GM12878 (cell line): ENCODE results near the gene RIOX2. TPM values are rescaled to one million over a fixed set of nuclear protein-coding genes. Genes with fewer than 3 reads are reported as not detected.

ENCODE experiments used
- ATAC-seq: fragments of 200-7000 bp; cut with Tn5 transposase; 3 replicates; pipeline ENCODE4 v1.9.1; 2020; ENCODE audit warnings: mild to moderate bottlenecking, moderate library complexity
- BruUV-seq: library from RNA; stranded (reverse); fragments of 400-500 nt; replicated peaks from 2 replicates; lab custom pipeline; 2021; lab: Mats Ljungman, UMichigan
- CTCF ChIA-PET: fragments of 300-600 bp; sonication (Branson Sonifier 250); formaldehyde crosslinking; extraction: SDS; loops from one replicate; lab custom pipeline; 2021; ENCODE audit warnings: inconsistent platforms; lab: Yijun Ruan, JAX
- POLR2A ChIA-PET: fragments of 350-600 bp; formaldehyde crosslinking; extraction: SDS; loops from one replicate; lab custom pipeline; 2021; ENCODE audit warnings: inconsistent platforms; lab: Charles Lee
- RAD21 ChIA-PET: fragments of 300-600 bp; sonication (Branson Sonifier 250); formaldehyde crosslinking; loops from one replicate; lab custom pipeline; 2023; ENCODE audit warnings: antibody characterized with exemption; ENCODE audit not compliant: unreplicated experiment; lab: Charles Lee
- SMC1A ChIA-PET: fragments of 300-600 bp; sonication (Branson Sonifier 250); formaldehyde crosslinking; loops from one replicate; lab custom pipeline; 2023; ENCODE audit not compliant: unreplicated experiment, uncharacterized antibody; lab: Charles Lee
- DNase-seq: peaks from one replicate; pipeline ENCODE4 v3.0.0-alpha.2; 2011; ENCODE audit warnings: low read depth, low spot score
- FAIRE-seq: peaks from 3 replicates; lab custom pipeline; 2011; peaks lifted over from hg19 to GRCh38; lab: Jason Lieb, UNC
- H2AFZ ChIP-seq: 2 replicates; pipeline ENCODE4 v1.6.0; 2011; ENCODE audit warnings: low read depth, low read length, control low read depth; ENCODE audit not compliant: control insufficient read depth
- H3K27ac ChIP-seq: 2 replicates; pipeline ENCODE4 v1.5.1; 2011; ENCODE audit warnings: control low read depth; ENCODE audit not compliant: control insufficient read depth, insufficient read depth
- H3K27me3 ChIP-seq, 2 experiments: replicated peaks in 1 of 2; 2 replicates each; pipeline versions ENCODE4 v1.6.0 to v1.6.1; 2011; ENCODE audit warnings: low read length in 1 of 2; ENCODE audit not compliant: control insufficient read depth in 2 of 2, insufficient read depth in 2 of 2
- H3K36me3 ChIP-seq, 2 experiments: 2 replicates each; pipeline ENCODE4 v1.5.1; 2011; ENCODE audit warnings: low read length in 1 of 2; ENCODE audit not compliant: control insufficient read depth in 2 of 2, insufficient read depth in 2 of 2
- H3K4me1 ChIP-seq: 2 replicates; pipeline ENCODE4 v1.6.1; 2011; ENCODE audit warnings: mild to moderate bottlenecking, low read length, moderate library complexity, mixed read lengths; ENCODE audit not compliant: control insufficient read depth, insufficient read depth
- H3K4me2 ChIP-seq: 2 replicates; pipeline ENCODE4 v1.6.0; 2011; ENCODE audit warnings: control low read depth; ENCODE audit not compliant: control insufficient read depth, insufficient read depth
- H3K4me3 ChIP-seq: fragments of 200-600 bp; sonication (generic); 2 replicates; pipeline ENCODE4 v1.5.1; 2016
- H3K79me2 ChIP-seq: 2 replicates; pipeline ENCODE4 v1.6.0; 2011; ENCODE audit warnings: low read length; ENCODE audit not compliant: control insufficient read depth, insufficient read depth
- H3K9ac ChIP-seq: 2 replicates; pipeline ENCODE4 v1.8.0; 2011; ENCODE audit warnings: low read length, control low read depth, mixed read lengths; ENCODE audit not compliant: control insufficient read depth, insufficient read depth
- H3K9me3 ChIP-seq: replicated peaks from 3 replicates; pipeline ENCODE4 v1.5.1; 2011; ENCODE audit warnings: mild to moderate bottlenecking, low read length; ENCODE audit not compliant: control insufficient read depth, insufficient read depth
- H4K20me1 ChIP-seq: 2 replicates; pipeline ENCODE4 v1.6.0; 2011; ENCODE audit not compliant: control insufficient read depth, insufficient read depth
- CBFB ChIP-seq: IDR thresholded peaks from 2 replicates; pipeline ENCODE4 v1.6.1; 2016; ENCODE audit warnings: antibody characterized with exemption, low read depth
- CBX3 ChIP-seq: fragments of 200-600 bp; sonication (generic); IDR thresholded peaks from 2 replicates; pipeline ENCODE4 v1.6.1; 2016; ENCODE audit warnings: low read depth, borderline replicate concordance
- FOXM1 ChIP-seq: IDR thresholded peaks from 2 replicates; pipeline ENCODE4 v1.6.1; 2012; ENCODE audit warnings: low read depth, mild to moderate bottlenecking, inconsistent platforms, low read length, moderate library complexity
- HDAC6 ChIP-seq: fragments of 200-600 bp; sonication (generic); IDR thresholded peaks from one replicate; pipeline ENCODE4 v1.8.0; 2017; ENCODE audit warnings: antibody characterized with exemption; ENCODE audit not compliant: unreplicated experiment
- IKZF1 ChIP-seq: fragments of 450-650 bp; conservative IDR thresholded peaks from 2 replicates; pipeline ENCODE4 v1.6.1; 2017; ENCODE audit warnings: antibody characterized with exemption, mild to moderate bottlenecking
- IKZF2 ChIP-seq, 2 experiments: fragments of 450-650 bp; IDR thresholded peaks; 2 replicates each; pipeline ENCODE4 v1.6.1; 2017; ENCODE audit warnings: mild to moderate bottlenecking in 2 of 2, moderate library complexity in 2 of 2
- IRF3 ChIP-seq: fragments of 450-650 bp; IDR thresholded peaks from 2 replicates; pipeline ENCODE4 v1.6.1; 2014; ENCODE audit warnings: mild to moderate bottlenecking
- IRF5 ChIP-seq: fragments of 450-650 bp; IDR thresholded peaks from 2 replicates; pipeline ENCODE4 v1.6.1; 2017; ENCODE audit warnings: borderline replicate concordance
- JUND ChIP-seq: IDR thresholded peaks from 2 replicates; pipeline ENCODE4 v1.6.1; 2012; ENCODE audit warnings: low read depth, mild to moderate bottlenecking, low read length, improper control_type of control experiment, moderate library complexity
- MTA3 ChIP-seq: IDR thresholded peaks from 2 replicates; pipeline ENCODE4 v1.6.1; 2012; ENCODE audit warnings: low read length, inconsistent platforms, borderline replicate concordance
- NR2F1 ChIP-seq: fragments of 450-650 bp; conservative IDR thresholded peaks from 2 replicates; pipeline ENCODE4 v1.6.1; 2017; ENCODE audit warnings: mild to moderate bottlenecking
- RAD51 ChIP-seq: fragments of 450-650 bp; IDR thresholded peaks from 2 replicates; pipeline ENCODE4 v1.6.1; 2016; ENCODE audit warnings: moderate library complexity, mild to moderate bottlenecking, inconsistent platforms
- RELA ChIP-seq: fragments of 450-650 bp; IDR thresholded peaks from 2 replicates; pipeline ENCODE4 v1.8.0; 2014; ENCODE audit warnings: borderline replicate concordance; ENCODE audit not compliant: partially characterized antibody
- TBL1XR1 ChIP-seq: IDR thresholded peaks from 2 replicates; pipeline ENCODE4 v1.6.1; 2012; ENCODE audit warnings: low read depth, low read length, improper control_type of control experiment
- YBX1 ChIP-seq: fragments of 450-650 bp; IDR thresholded peaks from 2 replicates; pipeline ENCODE4 v1.6.1; 2016; ENCODE audit warnings: antibody characterized with exemption
- YY1 ChIP-seq: IDR thresholded peaks from 2 replicates; pipeline ENCODE4 v1.6.1; 2011; ENCODE audit warnings: low read depth, mild to moderate bottlenecking, low read length
- WGBS: methylation state at CpG from one replicate; pipeline ENCODE4 v1.1.6; 2016; ENCODE audit warnings: low lambda C conversion rate; ENCODE audit not compliant: insufficient replicate concordance, insufficient coverage; ENCODE audit errors: missing lambda C conversion rate; 5-methylcytosine and 5-hydroxymethylcytosine counted together
- in situ Hi-C: fragments of 300-500 bp; cut with MboI; formaldehyde crosslinking; loops from 9 replicates; pipeline ENCODE4 v1.14.3; 2018; ENCODE audit warnings: mixed read lengths
- intact Hi-C: fragments of 100-400 bp; cut with micrococcal nuclease; formaldehyde crosslinking; loops from one replicate; pipeline ENCODE4 v1.14.2; 2022; ENCODE audit not compliant: unreplicated experiment
- polyA plus RNA-seq, 11 experiments: library from polyadenylated mRNA; depleted of rRNA in 4 of 11; unstranded in 6 of 11; stranded (reverse) in 5 of 11; fragments of >200 nt; fragmentation: Nextera tagmentation in 4 of 11; fragmentation: Illumina TruSeq in 1 of 11; extraction: Ambion mirVana in 4 of 11; extraction: Trizol in 1 of 11; gene quantifications; 1 replicate in 1 of 11; 2 replicates in 10 of 11; pipeline versions ENCODE4 v1.2.1 to v1.2.3, GENCODE V29; 2011 to 2016; ENCODE audit warnings: inconsistent platforms in 2 of 11, missing spikeins in 2 of 11, low read depth in 1 of 11
- total RNA-seq, 4 experiments: library from RNA; depleted of rRNA in 3 of 4; stranded (reverse); fragments of >200 nt in 3 of 4; fragmentation: Illumina TruSeq in 1 of 4; extraction: Trizol in 1 of 4; gene quantifications; 2 replicates each; pipeline versions ENCODE4 v1.2.1 to v1.2.3, GENCODE V29; 2013 to 2021
- TF ChIP-seq, protein P1 (sequence below): IDR thresholded peaks from 2 replicates; pipeline ENCODE4 v1.6.1; 2012; ENCODE audit warnings: low read depth, low read length, improper control_type of control experiment

RIOX2 gene
- total and polyA plus RNA-seq, 10 of the 15 experiments (the other 5 are each of a cell fraction or from before 2014, with no cell fraction given), result 24.1 to 52.6 (median 44.0) TPM

DNA sequence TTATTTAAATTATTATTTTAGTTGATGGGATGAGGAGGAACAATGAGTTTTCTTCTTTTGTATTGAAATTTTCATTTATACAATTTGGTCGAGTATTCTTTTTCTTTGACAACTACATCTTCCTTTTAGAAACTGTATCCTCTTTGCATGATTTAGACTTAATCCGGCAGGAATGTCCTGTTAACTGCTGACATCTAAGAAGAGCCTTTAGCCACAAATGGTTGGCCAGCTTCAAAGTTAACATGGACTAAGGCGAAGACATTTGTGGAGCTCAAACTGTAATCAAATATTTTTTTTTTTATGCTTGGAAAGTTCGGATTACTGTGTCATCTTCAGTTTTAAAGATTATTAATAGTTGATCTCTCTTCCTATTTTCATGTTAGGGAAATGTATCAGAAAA, 43.2 kb downstream of the RIOX2 start:
- DNase-seq, result no peak
- Histone ChIP-seq H3K4me3 (no peak overlapping the region), H4K20me1 (no peaks in the 10 kb centered on the region), H3K9me3 (no peaks in the 10 kb centered on the region), H3K36me3 (no peaks in the 10 kb centered on the region; a peak in 1 of 4 replicates), H3K9ac (no peak overlapping the region), H2AFZ (no peak overlapping the region), H3K79me2 (no peaks in the 10 kb centered on the region), H3K4me1 (no peaks in the 10 kb centered on the region), H3K27me3 (no peaks in the 10 kb centered on the region), H3K4me2 (no peak overlapping the region), H3K27ac (no peak overlapping the region)
- no TSS peak for BruUV-seq
- 97% methylated on average over 4 of the region's 4 CpGs for WGBS
- intact Hi-C loops (no loop called here), in situ Hi-C loops (no loop called here)
- ChIA-PET CTCF (interaction anchor here (1.8 kb wide), 1 partner anchor 14 kb away, joined by 5 read pairs; no protein-coding TSS in a partner anchor), POLR2A (no interaction called here), SMC1A (interaction anchor here (0.8 kb wide), 1 partner anchor 9 kb away, joined by 3 read pairs; no protein-coding TSS in a partner anchor), RAD21 (no interaction called here)
- no peak for ATAC-seq
- TF ChIP-seq IKZF1 (no peak), RAD51 (no peak), YY1 (no peak), IKZF2 (IDR thresholded peaks at IDR 0.05) (no peak), NR2F1 (no peak), TBL1XR1 (no peak), JUND (no peak), CBX3 (no peak), YBX1 (no peak), FOXM1 (no peak), HDAC6 (no peak), MTA3 (no peak), IRF5 (no peak), RELA (no peak), IRF3 (no peak), CBFB (no peak)
- TF ChIP-seq, protein P1, sequence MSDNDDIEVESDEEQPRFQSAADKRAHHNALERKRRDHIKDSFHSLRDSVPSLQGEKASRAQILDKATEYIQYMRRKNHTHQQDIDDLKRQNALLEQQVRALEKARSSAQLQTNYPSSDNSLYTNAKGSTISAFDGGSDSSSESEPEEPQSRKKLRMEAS, result no peak
- no peak for FAIRE-seq
